A549 treated with Hydrocortisone at 1 μM for 4 hours (cell line): ENCODE data around the gene HIVEP1. TPM values are rescaled to one million over a fixed set of nuclear protein-coding genes. Genes with fewer than 3 reads are reported as not detected.

Experiments
- total RNA-seq: library from RNA; stranded (reverse); fragments of 200-300 nt; extraction: Qiagen RNA extraction; gene quantifications from 5 replicates; pipeline ENCODE4 v1.2.3, GENCODE V29; 2022

The HIVEP1 gene
- 8.8 to 10.7 TPM (median 9.7 TPM) in 5 replicates for total RNA-seq

GRCh38 chr6:12012038-12012557 lies at the start of gene HIVEP1:
Gene HIVEP1, plus strand, starts transcription at chr6:12012312. Its CDS starts 3,317 bp downstream, at chr6:12015629.

Other genes with a start within 250 kb of the HIVEP1 start
- 0.29 to 0.74 TPM (median 0.56 TPM) in 5 replicates for gene ADTRP, start 233.5 kb upstream of the HIVEP1 start, total RNA-seq